GM23338 (cell line): ENCODE results near the gene NNAT. TPM values are rescaled to one million over a fixed set of nuclear protein-coding genes. Genes with fewer than 3 reads are reported as not detected.
"Not testable (repeated sequence)": the region's sequence is repeated elsewhere in the genome, so short reads cannot be mapped to it uniquely, and the experiment has no call there.

Source experiments
- ATAC-seq: fragments of 200-7000 bp; cut with Tn5 transposase; 3 replicates; pipeline ENCODE4 v1.9.1; 2020
- DNase-seq: peaks from one replicate; pipeline ENCODE4 v3.0.0-alpha.2; 2015; ENCODE audit warnings: low spot score
- H2AFZ ChIP-seq: fragments of 200-600 bp; sonication (generic); 2 replicates; pipeline ENCODE4 v1.8.0; 2016; ENCODE audit warnings: antibody characterized with exemption, mild to moderate bottlenecking, moderate library complexity
- H3F3A ChIP-seq: fragments of 200-600 bp; sonication (generic); replicated peaks from 2 replicates; pipeline ENCODE4 v1.8.0; 2017; ENCODE audit warnings: antibody characterized with exemption, mixed run types, low read depth
- H3K27ac ChIP-seq: fragments of 200-600 bp; sonication (generic); 2 replicates; pipeline ENCODE4 v1.6.1; 2016; ENCODE audit warnings: low read depth
- H3K27me3 ChIP-seq: fragments of 200-600 bp; sonication (generic); 2 replicates; pipeline ENCODE4 v1.8.0; 2016; ENCODE audit warnings: mild to moderate bottlenecking, mixed run types, moderate library complexity; ENCODE audit not compliant: insufficient read depth
- H3K36me3 ChIP-seq: fragments of 200-600 bp; sonication (generic); 2 replicates; pipeline ENCODE4 v1.8.0; 2016; ENCODE audit warnings: mild to moderate bottlenecking; ENCODE audit not compliant: insufficient read depth
- H3K4me1 ChIP-seq: fragments of 200-600 bp; sonication (generic); 2 replicates; pipeline ENCODE4 v1.8.0; 2016; ENCODE audit warnings: mild to moderate bottlenecking, moderate library complexity; ENCODE audit not compliant: insufficient read depth
- H3K4me2 ChIP-seq: fragments of 200-600 bp; sonication (generic); 2 replicates; pipeline ENCODE4 v1.7.1; 2017; ENCODE audit warnings: mixed run types
- H3K4me3 ChIP-seq: fragments of 200-600 bp; sonication (generic); 2 replicates; pipeline ENCODE4 v1.6.1; 2016; ENCODE audit warnings: mixed run types
- H3K79me2 ChIP-seq: fragments of 200-600 bp; sonication (generic); replicated peaks from 2 replicates; pipeline ENCODE4 v1.8.0; 2017; ENCODE audit warnings: mild to moderate bottlenecking; ENCODE audit not compliant: insufficient read depth
- H3K9me2 ChIP-seq: fragments of 200-600 bp; sonication (generic); 2 replicates; pipeline ENCODE4 v1.8.0; 2017; ENCODE audit not compliant: insufficient read depth
- H4K20me1 ChIP-seq: fragments of 200-600 bp; sonication (generic); replicated peaks from 2 replicates; pipeline ENCODE4 v1.8.0; 2017; ENCODE audit warnings: mild to moderate bottlenecking; ENCODE audit not compliant: insufficient read depth
- H3K27ac Mint-ChIP-seq: 2 replicates; pipeline ENCODE4 v1.8.0; 2020; ENCODE audit warnings: inconsistent platforms, mild to moderate bottlenecking, moderate library complexity, mixed read lengths
- H3K27me3 Mint-ChIP-seq: 3 replicates; pipeline ENCODE4 v1.8.0; 2022; ENCODE audit warnings: low read depth, mild to moderate bottlenecking, moderate library complexity, mixed read lengths, inconsistent platforms; ENCODE audit not compliant: insufficient read depth, poor library complexity
- H3K36me3 Mint-ChIP-seq: 3 replicates; pipeline ENCODE4 v1.8.0; 2021; ENCODE audit warnings: low read depth, mild to moderate bottlenecking, inconsistent platforms, moderate library complexity, mixed read lengths
- H3K4me1 Mint-ChIP-seq: 3 replicates; pipeline ENCODE4 v1.8.0; 2020; ENCODE audit warnings: mild to moderate bottlenecking, inconsistent platforms, mixed read lengths
- H3K4me3 Mint-ChIP-seq: 3 replicates; pipeline ENCODE4 v1.8.0; 2021; ENCODE audit warnings: moderate library complexity, mild to moderate bottlenecking, inconsistent platforms, mixed read lengths
- H3K9me3 Mint-ChIP-seq: 3 replicates; pipeline ENCODE4 v1.8.0; 2020; ENCODE audit warnings: moderate library complexity, mild to moderate bottlenecking, inconsistent platforms, mixed read lengths
- ETS1 ChIP-seq: IDR thresholded peaks from 2 replicates; pipeline ENCODE4 v1.6.1; 2016; ENCODE audit warnings: antibody characterized with exemption
- EZH2 ChIP-seq: fragments of 200-600 bp; sonication (generic); IDR thresholded peaks from one replicate; pipeline ENCODE4 v1.8.0; 2017; ENCODE audit warnings: antibody characterized with exemption, mild to moderate bottlenecking, low read depth; ENCODE audit not compliant: unreplicated experiment
- EZH2phosphoT487 ChIP-seq: fragments of 200-600 bp; sonication (generic); IDR thresholded peaks from one replicate; pipeline ENCODE4 v1.8.1; 2018; ENCODE audit warnings: antibody characterized with exemption; ENCODE audit not compliant: unreplicated experiment
- NANOG ChIP-seq: IDR thresholded peaks from 2 replicates; pipeline ENCODE4 v1.6.1; 2016; ENCODE audit warnings: antibody characterized with exemption, borderline replicate concordance
- REST ChIP-seq: IDR thresholded peaks from one replicate; pipeline ENCODE4 v1.6.1; 2018; ENCODE audit warnings: antibody characterized with exemption; ENCODE audit not compliant: unreplicated experiment
- STAT1 ChIP-seq: IDR thresholded peaks from one replicate; pipeline ENCODE4 v1.6.1; 2016; ENCODE audit warnings: antibody characterized with exemption; ENCODE audit not compliant: unreplicated experiment
- ZNF114 ChIP-seq: fragments of 250-450 bp; sonication (Bioruptor Pico); IDR thresholded peaks from 2 replicates; pipeline ENCODE4 v1.5.0; 2020; ENCODE audit warnings: mild to moderate bottlenecking, moderate library complexity
- polyA plus RNA-seq: library from polyadenylated mRNA; unstranded; fragments of >200 nt; fragmentation: Nextera tagmentation; extraction: Ambion mirVana; gene quantifications from 2 replicates; pipeline ENCODE4 v1.2.1, GENCODE V29; 2016
- total RNA-seq: library from RNA; depleted of rRNA; stranded (reverse); fragments of >200 nt; shearing (Covaris generic); gene quantifications from 2 replicates; pipeline ENCODE4 v1.2.3, GENCODE V29; 2014

The NNAT gene
- total and polyA plus RNA-seq, 2 experiments from 2014 or later = 4.3 to 4.9 TPM

- not testable (repeated sequence) for H3K9me3 Mint-ChIP-seq, H3K79me2 ChIP-seq, H2AFZ ChIP-seq, H3F3A ChIP-seq, H3K36me3 Mint-ChIP-seq, H3K4me1 Mint-ChIP-seq, H3K27me3 Mint-ChIP-seq, H3K4me3 Mint-ChIP-seq, H3K36me3 ChIP-seq, H3K4me2 ChIP-seq, H3K4me1 ChIP-seq, H3K27ac ChIP-seq, H3K27me3 ChIP-seq, H3K27ac Mint-ChIP-seq, H4K20me1 ChIP-seq, H3K4me3 ChIP-seq, DNase-seq, ATAC-seq, H3K9me2 ChIP-seq
Measured at GRCh38 chr20:37472435-37472834, 48.6 kb upstream of the NNAT start.

DNA sequence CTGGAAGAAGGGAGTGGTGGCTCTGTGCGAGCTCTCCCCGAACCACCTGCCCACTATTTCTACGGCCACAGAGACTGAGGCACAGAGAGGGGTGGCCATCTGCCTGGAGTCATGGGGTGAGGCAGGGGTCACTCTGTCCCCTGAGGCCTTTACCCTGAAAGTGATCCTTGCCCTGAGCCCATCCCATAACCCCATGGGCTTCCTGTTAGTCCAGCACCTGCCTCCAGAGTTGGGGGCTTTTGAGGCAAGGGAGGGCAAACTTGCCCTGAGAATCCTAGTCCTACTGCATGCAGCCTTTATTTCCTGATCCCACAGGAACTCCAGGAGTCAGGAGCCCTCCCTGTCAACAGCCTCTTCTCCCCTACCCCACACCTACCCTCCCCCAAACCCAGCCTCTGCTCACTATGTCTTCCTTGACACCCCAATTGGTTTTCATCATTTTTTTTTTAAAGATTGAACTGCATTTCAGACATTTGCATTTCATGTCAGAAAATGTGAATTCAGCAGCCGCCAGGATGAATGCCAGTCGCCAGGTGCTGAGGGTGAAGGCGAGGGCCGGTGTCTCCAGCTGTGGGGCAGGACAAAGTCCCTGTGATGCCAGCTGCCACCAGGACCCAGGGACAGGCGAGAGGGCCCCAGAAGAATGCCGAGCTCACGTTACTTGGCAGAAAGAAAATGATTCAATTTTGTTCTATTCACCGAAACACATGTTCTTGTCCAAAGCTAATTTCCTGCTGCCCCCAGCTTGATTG, 47.6 kb upstream of the NNAT start:
- no peaks in the 10 kb centered on the region for H4K20me1 ChIP-seq
- H3K27me3 ChIP-seq = no peaks in the 10 kb centered on the region
- no peak for DNase-seq
- H3K79me2 ChIP-seq = no peaks in the 10 kb centered on the region
- ATAC-seq = no peak
- H3K9me3 Mint-ChIP-seq = peaks cover 3% of the 10 kb centered on the region; the same call in 1 of the 3 replicates
- H3K27ac ChIP-seq = no peak overlapping the region
- H3K4me3 ChIP-seq = no peak overlapping the region
- H2AFZ ChIP-seq = no peak overlapping the region
- H3K9me2 ChIP-seq = 0 out of 2 replicates have a peak, but pooled peaks cover 3% of the 10 kb centered on the region
- H3K4me1 ChIP-seq = no peaks in the 10 kb centered on the region
- H3K36me3 Mint-ChIP-seq = no peaks in the 10 kb centered on the region; the same call in 2 of the 3 replicates
- H3K4me3 Mint-ChIP-seq = no peak overlapping the region
- peaks cover 7% of the 10 kb centered on the region for H3K27me3 Mint-ChIP-seq
- no peaks in the 10 kb centered on the region for H3F3A ChIP-seq
- no peaks in the 10 kb centered on the region for H3K36me3 ChIP-seq
- no peak overlapping the region for H3K27ac Mint-ChIP-seq
- H3K4me1 Mint-ChIP-seq = no peaks in the 10 kb centered on the region; the same call in 2 of the 3 replicates
- no peak overlapping the region for H3K4me2 ChIP-seq
- TF ChIP-seq STAT1 (no peak), EZH2phosphoT487 (no peak), EZH2 (no peak), ETS1 (no peak), REST (no peak), NANOG (no peak), ZNF114 (CRISPR knock-in tag) (no peak)
